Activated CD4-positive, alpha-beta T cell treated with anti-CD3 and anti-CD28 coated beads, Interleukin-2, Interleukin-6, amounts not matched to agents 100 ng/mL and 50 ng/mL, durations not matched to agents 16 hours and 8 hours (primary cell): Measurements from ENCODE around the gene CNOT10.
"Not testable (repeated sequence)": the region's sequence is repeated elsewhere in the genome, so short reads cannot be mapped to it uniquely, and the experiment has no call there.

Experiments used
- DNase-seq: peaks from one replicate; pipeline ENCODE4 v3.0.0-alpha.2; 2020

Gene CNOT10

GRCh38 chr3:32691847-32692246 is 6.9 kb downstream of the CNOT10 start:
- DNase-seq: no peak

DNA sequence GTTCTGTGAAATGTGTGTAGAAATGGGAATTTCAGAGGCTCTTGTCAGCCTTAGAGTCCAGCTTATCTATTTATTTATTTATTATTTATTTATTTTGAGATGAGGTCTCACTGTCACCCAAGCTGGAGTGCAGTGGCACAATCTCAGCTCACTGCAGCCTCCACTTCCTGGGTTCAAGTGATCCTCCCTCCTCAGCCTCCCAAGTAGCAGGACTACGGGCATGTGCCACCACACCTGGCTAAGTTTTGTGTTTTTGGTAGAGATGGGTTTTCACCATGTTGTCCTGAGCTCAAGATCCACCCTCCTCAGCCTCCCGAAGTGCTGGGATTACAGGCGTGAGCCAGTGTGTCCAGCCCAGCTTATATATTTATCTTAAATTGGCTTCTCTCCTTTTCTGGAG is 11.5 kb downstream of the CNOT10 start:
- no peak for DNase-seq

- DNase-seq: no peak
Observed at GRCh38 chr3:32698506-32698905, 13.5 kb downstream of the CNOT10 start.

- DNase-seq: no peak
Observed at GRCh38 chr3:32699429-32699828, 14.4 kb downstream of the CNOT10 start.

DNA sequence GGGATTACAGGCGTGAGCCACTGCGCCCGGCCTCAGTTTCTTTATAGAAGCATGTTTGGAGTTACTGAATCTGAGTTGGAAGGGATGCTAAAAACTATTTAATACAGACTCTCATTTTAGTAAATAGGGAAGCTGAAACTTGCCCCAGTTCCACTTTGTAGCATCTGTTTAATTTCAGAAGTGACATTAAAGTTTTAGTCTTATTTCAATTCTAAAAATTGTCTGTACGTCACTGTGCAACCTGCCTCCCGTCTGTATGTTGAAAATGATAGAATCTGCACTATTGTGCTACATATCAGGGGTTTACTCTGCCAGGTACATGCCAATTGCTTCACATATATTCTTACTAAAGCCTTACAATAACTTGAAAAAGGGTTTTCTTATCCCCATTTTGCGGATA is 15.3 kb downstream of the CNOT10 start:
- DNase-seq: no peak

DNA sequence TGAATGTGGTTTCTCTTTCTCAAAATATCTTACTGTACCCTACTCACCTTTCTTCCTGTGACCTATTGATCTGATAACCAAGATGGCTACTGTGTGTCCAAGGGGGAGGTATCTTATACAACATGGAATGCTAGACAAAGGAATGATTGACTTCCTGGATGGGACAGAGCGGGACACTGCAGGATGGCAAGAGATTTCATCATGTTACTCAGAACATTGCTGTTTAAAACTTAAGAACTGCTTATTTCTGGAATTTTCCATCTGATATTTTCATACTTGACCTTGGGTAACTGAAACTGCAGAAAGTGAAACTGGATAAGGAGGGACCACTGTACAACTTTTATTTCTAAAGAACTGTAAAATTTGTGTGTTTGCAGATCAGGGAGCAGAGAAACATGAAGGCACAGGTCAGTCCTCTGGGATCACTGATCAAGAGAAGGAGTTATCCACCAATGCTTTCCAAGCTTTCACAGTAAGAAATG is 18.5 kb downstream of the CNOT10 start:
- no peak for DNase-seq

GRCh38 chr3:32705232-32705631 is 20.2 kb downstream of the CNOT10 start:
- no peak for DNase-seq

GRCh38 chr3:32706348-32707025 is 21.5 kb downstream of the CNOT10 start:
- DNase-seq: no peak

DNA sequence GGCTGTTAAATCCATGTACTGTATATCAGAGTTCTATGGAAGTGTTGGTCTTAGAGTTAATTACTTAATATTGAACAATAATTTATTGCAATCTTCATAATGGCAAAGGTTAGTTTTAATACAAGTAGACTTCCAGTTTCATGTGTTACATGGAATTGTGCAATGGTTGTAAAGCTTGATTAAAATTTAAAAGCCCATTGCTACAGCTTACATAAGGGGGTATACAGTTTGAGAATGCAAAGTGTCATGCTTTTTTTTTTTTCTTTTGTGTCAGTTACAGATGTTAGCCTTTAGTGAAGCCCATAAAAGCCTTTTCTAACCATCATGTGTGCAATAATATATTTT is 22.0 kb downstream of the CNOT10 start:
- DNase-seq: no peak

DNA sequence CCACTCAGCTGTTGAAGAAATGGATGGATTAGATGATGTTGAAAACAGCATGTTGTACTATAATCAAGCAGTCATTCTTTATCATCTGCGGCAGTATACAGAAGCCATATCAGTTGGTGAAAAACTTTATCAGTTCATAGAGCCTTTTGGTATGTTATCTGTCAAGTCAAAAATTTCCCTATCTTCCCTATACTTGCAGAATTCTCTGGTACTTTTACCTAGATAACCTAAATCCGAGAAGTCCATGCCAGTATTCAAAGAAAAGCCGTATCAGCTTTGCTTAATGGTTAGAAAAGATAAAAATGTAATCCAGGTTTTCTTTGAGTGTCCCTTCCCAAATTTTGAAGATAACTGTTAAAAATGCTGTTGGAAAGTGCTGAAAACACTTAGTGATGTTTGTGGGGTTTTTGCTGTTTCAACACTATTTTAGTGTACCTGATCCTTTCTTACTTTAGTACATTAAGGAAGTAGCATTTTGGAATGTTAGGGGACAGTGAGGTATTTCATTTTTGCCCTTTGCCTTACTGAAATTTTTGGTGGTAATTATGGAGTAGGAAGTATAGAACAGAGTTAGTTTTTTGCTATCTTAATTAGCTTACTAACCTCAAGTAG is 23.8 kb downstream of the CNOT10 start:
- DNase-seq: no peak

DNA sequence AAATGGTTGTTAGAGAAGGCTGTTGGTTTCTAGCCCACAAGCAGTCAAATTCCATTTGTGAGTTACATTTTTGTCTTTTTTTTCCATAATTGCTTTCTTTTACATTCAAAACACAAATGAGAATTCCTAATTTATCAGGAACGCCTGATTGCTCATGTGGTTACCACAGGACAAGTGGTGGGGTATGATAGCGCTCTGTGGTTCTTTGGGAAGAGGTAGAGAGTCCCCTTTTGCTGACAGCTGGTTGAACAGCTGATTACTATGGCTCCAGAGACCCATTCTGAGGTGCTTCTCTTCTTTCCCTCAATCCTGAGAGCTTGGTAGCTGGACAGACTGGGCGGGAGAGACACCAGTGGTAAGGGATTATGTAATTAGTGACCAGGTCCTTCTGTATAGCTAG is 24.4 kb downstream of the CNOT10 start:
- no peak for DNase-seq

- DNase-seq: no peak
Observed at GRCh38 chr3:32712506-32713055, 27.6 kb downstream of the CNOT10 start.

DNA sequence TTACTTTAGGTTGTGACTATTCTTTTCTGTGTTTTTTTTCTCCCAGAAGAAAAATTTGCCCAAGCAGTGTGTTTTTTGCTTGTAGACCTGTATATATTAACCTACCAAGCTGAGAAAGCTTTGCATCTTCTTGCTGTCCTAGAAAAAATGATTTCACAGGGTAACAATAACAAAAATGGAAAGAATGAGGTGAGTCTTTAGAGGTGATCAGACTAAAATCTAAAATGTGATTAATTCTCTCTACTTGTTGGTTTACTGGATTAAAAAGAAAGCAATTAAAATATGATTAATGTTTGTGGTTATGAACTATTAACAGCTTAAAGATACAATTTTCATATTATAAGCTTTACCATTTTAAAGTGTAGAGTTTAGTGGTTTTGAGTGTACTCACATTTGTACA is 28.2 kb downstream of the CNOT10 start:
- no peak for DNase-seq

DNA sequence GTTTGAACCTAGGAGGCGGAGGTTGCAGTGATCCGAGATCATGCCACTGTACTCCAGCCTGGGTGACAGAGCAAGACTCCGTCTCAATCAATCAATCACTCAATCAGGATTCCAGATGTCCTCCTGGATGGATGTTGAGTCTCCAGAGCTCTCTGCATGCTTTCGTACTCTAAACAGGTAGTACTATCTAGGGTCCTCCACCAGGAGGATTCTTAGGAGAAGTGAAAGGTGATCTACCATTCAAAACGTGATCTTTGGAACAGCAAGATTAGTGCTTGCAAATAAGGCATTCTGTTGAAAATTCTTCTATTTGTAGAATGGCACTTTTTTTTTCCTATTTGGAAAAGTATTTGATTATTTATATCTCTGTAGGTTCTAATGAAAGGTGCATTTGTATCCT is 34.3 kb downstream of the CNOT10 start:
- DNase-seq: no peak

DNA sequence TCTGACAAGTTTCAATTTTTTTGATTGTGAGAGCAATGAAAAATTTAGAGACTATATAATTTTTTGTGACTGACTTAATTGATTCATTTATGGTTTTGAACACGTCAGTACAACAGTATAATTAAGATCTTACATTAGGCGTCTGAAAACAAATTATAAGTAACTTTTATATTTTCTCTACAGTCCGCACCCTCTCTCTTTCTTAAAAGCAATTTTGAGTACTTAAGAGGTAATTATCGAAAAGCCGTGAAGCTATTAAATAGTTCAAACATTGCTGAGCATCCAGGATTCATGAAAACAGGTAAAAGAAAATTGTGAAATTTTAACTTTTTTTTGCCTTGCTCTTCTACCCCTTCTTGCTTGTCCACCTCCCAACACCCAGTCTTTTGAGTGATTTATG is 34.9 kb downstream of the CNOT10 start:
- DNase-seq: no peak

DNA sequence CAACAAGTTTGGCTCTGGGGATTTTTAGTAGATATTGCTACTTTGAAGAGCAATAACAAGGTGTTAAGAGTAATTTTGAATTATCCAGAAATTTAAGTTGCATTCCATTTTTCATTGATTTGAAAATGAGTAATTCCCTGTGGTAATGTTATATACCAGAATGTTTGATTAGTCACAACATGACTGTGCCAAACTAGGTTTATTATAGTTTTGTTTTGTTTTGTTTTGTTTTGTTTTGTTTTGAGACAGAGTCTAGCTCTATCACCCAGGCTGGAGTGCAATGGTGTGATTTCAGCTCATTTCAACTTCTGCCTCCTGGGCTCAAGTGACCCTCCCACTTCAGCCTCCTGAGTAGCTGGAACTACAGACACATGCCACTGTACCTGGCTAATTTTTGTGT is 40.7 kb downstream of the CNOT10 start:
- peak; percentile 9 for DNase-seq

GRCh38 chr3:32733631-32734229 is 48.7 kb downstream of the CNOT10 start:
- peak; percentile 38 for DNase-seq

DNA sequence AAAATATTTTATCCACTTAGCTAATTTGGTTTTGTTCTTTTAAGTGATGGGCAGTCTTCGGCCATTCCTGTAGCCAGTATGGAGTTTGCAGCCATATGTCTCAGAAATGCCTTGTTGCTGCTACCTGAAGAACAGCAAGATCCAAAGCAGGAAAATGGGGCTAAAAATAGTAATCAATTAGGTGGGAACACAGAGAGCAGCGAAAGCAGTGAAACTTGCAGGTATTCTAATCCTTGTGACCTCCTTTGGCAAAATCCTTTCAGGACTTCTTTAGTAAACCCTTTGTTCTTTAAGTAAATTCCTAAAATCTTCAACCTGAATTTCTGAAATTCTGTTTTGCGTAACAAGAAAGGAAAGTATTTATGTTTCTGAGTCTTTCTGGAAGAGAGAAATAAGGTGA is 49.8 kb downstream of the CNOT10 start:
- no peak for DNase-seq

DNA sequence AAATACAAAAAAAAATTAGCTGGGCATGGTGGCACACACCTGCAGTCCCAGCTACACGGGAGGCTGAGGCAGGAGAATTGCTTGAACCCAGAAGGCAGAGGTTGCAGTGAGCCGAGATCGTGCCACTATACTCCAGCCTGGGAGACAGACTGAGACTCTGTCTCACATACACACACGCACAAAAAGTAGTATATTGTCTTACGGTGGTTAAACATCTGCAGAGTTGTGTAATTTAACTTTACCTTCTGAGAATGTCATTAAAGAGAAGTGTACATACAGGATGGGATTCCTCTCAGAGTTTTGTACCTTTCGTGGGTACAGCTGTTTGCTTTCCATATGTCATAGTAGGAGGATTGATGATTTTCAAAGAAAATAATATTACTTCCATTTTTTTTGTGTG is 58.5 kb downstream of the CNOT10 start:
- DNase-seq: not testable (repeated sequence)

- DNase-seq: no peak
Observed at GRCh38 chr3:32743934-32744333, 58.9 kb downstream of the CNOT10 start.

DNA sequence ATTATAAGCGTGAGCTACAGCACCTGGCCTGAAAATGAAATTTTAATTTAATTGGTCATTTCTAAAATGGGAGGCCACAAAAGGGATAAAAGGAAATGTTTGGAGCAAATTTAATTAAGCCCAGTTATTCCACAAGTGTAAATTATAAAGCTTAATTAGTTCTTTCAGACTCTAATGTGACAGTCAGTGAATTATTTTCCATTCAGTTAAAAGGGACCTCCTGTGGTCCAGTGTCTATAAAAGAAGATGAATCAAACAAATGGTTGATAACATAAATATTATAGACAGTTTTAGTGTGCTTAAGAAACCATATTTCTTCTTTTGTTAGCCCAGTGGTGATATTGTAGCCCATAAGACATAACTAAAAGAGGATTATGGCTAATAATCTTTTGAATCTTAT is 66.4 kb downstream of the CNOT10 start:
- no peak for DNase-seq

DNA sequence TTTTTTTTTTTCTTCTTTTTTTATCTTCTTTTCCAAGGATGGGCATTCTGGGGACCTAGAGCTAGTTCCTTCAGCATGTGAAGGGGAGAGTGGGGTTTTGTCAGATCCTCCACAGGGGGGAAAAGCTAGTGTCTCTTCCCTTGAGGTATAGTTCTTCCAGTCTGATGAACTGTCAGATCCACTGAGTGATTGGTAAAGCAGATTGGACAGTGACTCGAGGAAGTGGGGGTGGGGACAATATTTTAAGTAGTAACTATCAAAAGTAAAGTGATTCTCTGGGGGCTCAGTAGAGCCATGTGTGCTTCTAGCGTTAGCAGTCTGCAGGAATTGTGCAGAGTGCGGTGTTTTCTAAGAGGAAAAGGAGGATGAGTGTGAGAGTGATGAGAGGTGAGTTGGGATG is 70.8 kb downstream of the CNOT10 start:
- DNase-seq: no peak

DNA sequence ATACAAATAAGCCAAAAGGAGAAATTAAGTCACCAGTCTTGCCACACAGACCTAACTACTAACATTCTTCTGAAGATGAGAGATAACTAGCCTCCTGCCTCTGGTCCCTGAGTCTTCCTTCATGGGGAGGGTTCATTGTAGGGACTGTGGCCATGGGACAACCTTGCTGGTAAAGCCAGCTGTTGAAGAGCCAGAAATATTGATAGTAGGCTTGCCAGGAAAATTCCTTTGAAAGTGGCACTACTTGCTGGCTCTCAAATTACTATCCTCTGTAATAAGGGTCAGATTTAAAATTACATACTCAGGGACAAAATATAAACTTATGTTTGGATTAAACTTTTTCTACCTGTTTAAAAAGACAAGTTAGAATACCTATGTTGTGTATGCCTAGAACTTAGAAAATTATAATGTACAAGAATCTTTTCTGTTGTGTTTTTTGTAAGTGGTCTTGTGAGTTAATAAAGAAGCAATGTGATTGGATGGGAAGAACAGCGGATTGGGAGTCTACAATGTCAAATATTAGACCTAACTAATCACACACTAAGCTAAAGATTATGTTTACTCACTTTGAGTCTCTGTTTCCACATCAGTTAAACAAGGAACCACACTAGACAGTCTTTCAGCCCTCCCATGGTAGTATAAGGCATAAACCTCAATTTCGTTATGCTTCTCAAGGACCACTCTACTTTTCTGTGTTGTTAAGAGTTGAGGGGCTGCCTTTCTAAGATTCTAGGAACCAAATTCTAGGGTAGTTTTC is 72.8 kb downstream of the CNOT10 start:
- DNase-seq: no peak

GRCh38 chr3:32758375-32758753 is 73.4 kb downstream of the CNOT10 start:
- no peak for DNase-seq
